Fibroblast of pulmonary artery (primary cell): ENCODE results near the gene PKD2L2.
"Not testable (repeated sequence)": the region's sequence is repeated elsewhere in the genome, so short reads cannot be mapped to it uniquely, and the experiment has no call there.

Experiments
- DNase-seq: peaks from one replicate; pipeline ENCODE4 v3.0.0-alpha.2; 2010; ENCODE audit warnings: low read depth
- H3K4me3 ChIP-seq: replicated peaks from 2 replicates; pipeline ENCODE4 v1.5.1; 2011; ENCODE audit warnings: low read depth, mild to moderate bottlenecking, control low read depth, low read length, moderate library complexity
- TF ChIP-seq, protein P1 (sequence below): IDR thresholded peaks from 2 replicates; pipeline ENCODE4 v1.5.1; 2011; ENCODE audit warnings: mild to moderate bottlenecking, control low read depth, low read length, inconsistent platforms; ENCODE audit errors: missing control alignments

Gene PKD2L2

DNA sequence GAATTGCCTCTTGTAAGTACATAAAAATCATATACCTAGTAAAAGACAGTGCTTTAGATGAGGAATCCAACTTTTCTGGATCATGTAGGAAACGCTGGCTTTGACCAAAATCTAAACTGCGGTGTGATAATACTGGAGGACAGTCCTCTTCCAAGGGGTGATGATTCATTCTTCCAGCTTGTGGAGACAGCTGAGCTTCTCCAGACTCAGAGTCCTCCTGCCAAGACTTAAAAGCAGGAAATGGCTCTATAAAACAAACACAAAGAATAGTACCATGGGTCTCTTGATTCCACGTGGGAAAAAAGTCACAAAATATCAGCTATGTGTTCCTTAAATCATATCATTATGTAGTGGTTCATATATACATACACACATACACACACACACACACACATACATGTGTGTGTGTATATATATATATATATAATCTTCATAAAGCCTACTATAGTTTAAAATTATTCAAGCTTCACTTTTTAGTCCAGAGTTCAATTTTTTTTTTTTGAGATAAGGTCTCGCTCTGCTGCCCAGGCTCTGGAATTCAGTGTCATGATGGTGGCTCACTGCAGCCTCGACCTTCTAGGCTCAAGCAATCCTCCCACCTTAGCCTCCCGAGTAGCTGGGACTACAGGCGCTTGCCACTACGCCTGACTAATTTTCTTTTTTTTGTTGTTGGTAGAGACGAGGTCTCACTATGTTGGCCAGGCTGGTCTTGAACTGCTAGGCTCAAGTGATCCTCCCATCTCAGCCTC lies 65.0 kb downstream of the PKD2L2 start:
- H3K4me3 ChIP-seq: peak overlapping the region; percentile 38
- DNase-seq: peak; percentile 96
- TF ChIP-seq, protein P1, sequence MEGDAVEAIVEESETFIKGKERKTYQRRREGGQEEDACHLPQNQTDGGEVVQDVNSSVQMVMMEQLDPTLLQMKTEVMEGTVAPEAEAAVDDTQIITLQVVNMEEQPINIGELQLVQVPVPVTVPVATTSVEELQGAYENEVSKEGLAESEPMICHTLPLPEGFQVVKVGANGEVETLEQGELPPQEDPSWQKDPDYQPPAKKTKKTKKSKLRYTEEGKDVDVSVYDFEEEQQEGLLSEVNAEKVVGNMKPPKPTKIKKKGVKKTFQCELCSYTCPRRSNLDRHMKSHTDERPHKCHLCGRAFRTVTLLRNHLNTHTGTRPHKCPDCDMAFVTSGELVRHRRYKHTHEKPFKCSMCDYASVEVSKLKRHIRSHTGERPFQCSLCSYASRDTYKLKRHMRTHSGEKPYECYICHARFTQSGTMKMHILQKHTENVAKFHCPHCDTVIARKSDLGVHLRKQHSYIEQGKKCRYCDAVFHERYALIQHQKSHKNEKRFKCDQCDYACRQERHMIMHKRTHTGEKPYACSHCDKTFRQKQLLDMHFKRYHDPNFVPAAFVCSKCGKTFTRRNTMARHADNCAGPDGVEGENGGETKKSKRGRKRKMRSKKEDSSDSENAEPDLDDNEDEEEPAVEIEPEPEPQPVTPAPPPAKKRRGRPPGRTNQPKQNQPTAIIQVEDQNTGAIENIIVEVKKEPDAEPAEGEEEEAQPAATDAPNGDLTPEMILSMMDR: no peak

DNA sequence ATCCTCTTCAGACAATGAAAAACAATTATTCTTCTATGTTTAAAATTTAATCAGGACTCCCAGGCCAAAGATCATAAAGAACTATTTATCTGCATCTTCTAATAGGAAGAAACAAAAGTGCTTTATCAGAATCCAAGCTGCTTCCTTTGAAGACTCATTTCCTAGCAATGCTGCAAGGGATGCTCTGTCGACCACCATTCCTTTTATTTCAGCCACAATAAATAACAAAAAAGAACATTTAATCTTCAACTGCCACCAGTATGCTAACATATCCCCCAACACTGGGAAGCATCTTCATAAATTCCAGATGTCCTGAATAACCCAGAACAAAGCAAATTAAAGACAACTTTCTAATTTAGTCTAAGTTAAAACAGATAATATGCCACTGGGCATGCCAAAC lies 68.7 kb downstream of the PKD2L2 start:
- TF ChIP-seq, protein P1: no peak
- DNase-seq: peak; percentile 16
- no peak overlapping the region for H3K4me3 ChIP-seq

DNA sequence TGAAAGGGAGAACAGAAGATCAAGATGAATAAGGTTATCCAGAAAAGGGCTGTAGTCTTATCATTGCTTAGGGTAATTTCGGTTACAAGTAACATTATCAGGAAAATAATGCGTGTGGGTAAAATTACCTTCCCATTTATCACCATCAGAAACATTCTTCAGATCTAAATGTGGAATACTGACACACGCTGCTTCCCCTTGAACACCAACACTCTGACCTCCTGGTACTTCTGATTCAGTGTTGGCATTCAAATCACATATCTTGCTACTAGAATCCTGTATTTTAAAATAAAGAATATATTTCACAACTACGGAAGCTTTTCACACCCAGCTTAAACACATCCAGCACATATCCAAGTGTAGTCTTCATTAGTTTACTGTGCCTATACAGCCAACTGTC lies 70.2 kb downstream of the PKD2L2 start:
- H3K4me3 ChIP-seq: no peak overlapping the region
- no peak for DNase-seq
- TF ChIP-seq, protein P1: no peak

DNA sequence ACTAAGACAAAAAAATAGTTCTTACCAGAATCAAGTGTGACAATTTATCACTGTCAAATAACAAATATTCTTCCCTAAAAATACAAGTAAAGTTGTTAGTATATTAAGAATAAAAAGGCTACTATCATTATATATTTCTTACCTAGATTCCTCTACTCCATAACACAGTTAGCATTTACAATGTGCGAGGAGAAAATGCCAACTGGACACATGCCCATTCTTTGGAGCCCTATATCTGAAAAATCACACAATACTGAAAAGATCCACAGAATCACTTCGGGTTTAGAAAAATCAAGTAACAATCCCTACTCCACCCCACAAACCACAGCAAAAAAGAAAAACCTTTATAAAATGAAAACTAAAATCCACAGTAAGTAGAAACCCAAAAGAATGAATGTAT lies 70.9 kb downstream of the PKD2L2 start:
- TF ChIP-seq, protein P1: no peak
- DNase-seq: peak; percentile 10
- H3K4me3 ChIP-seq: no peak overlapping the region

DNA sequence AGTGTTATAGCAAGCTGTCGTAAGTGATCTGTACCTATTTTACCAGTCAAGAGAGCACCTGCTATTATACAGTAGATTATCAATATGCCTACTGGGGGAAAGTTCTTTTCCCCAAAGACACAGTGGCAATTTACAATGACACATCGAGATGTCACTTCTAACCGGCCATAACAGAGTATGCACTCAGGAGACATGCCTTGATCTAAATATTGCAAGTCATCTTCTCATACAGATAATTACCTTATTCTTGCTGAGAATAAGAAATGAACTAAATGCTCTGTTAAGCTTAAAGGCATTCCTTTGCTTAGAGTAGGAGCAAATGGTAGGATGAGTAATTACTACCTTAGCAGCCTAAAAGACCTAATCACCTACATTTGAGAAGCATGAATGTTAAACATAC lies 71.6 kb downstream of the PKD2L2 start:
- TF ChIP-seq, protein P1: no peak
- DNase-seq: no peak
- no peak overlapping the region for H3K4me3 ChIP-seq

DNA sequence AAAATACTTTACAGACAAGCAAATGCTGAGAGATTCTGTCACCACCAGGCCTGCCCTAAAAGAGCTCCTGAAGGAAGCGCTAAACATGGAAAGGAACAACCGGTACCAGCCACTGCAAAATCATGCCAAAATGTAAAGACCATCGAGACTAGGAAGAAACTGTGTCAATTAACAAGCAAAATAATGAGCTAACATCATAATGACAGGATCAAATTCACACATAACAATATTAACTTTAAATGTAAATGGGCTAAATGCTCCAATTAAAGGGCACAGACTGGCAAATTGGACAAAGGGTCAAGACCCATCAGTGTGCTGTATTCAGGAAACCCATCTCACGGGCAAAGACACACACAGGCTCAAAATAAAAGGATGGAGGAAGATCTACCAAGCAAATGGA lies 81.1 kb downstream of the PKD2L2 start:
- not testable (repeated sequence) for H3K4me3 ChIP-seq, DNase-seq

DNA sequence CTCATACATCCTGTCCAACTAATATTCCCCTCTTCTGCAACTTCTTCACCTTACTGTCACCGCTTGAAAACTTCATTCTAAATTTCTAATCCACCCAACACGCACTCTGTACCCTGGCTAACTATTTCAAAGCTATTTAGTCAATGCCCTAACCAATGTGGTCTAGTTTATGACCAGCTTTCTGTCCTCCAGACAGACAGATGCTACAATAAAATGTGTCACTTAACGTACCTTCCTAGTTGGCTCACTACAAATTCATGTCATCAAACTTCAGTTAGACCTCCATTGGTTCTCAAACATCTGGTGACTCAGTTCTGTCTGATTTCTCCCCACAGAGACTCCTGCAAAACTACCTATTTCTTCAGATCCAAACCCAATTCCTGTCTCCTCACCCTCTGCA lies 86.0 kb downstream of the PKD2L2 start:
- H3K4me3 ChIP-seq: no peak overlapping the region
- DNase-seq: no peak
- TF ChIP-seq, protein P1: no peak
